Raji (cell line): ENCODE results near the gene C16orf95.

Source experiments
- POLR2A ChIP-seq: IDR thresholded peaks from 2 replicates; pipeline ENCODE4 v1.6.1; 2011; ENCODE audit warnings: low read depth, low read length, control low read depth; ENCODE audit not compliant: insufficient read depth

C16orf95 gene

GRCh38 chr16:87271256-87271655 lies 45.9 kb downstream of the C16orf95 start:
- TF ChIP-seq POLR2A, result no peak

GRCh38 chr16:87267566-87267965 lies 49.6 kb downstream of the C16orf95 start:
- no peak for TF ChIP-seq POLR2A

- no peak for TF ChIP-seq POLR2A
Measured at GRCh38 chr16:87266846-87267245, 50.3 kb downstream of the C16orf95 start.

GRCh38 chr16:87265261-87265660 lies 51.9 kb downstream of the C16orf95 start:
- TF ChIP-seq POLR2A, result no peak

- no peak for TF ChIP-seq POLR2A
Measured at GRCh38 chr16:87264634-87265033, 52.6 kb downstream of the C16orf95 start.

GRCh38 chr16:87263418-87264052 lies 53.7 kb downstream of the C16orf95 start:
- TF ChIP-seq POLR2A, result no peak

GRCh38 chr16:87259431-87259830 lies 57.8 kb downstream of the C16orf95 start:
- no peak for TF ChIP-seq POLR2A

GRCh38 chr16:87255866-87256265 lies 61.3 kb downstream of the C16orf95 start:
- no peak for TF ChIP-seq POLR2A

GRCh38 chr16:87254734-87255133 lies 62.5 kb downstream of the C16orf95 start:
- TF ChIP-seq POLR2A, result no peak

GRCh38 chr16:87254296-87254695 lies 62.9 kb downstream of the C16orf95 start:
- TF ChIP-seq POLR2A, result no peak

GRCh38 chr16:87253536-87253935 lies 63.7 kb downstream of the C16orf95 start:
- TF ChIP-seq POLR2A, result no peak
